Endothelial cell (in vitro differentiated cells): ENCODE results near the gene IL1RAPL1. TPM values are rescaled to one million over a fixed set of nuclear protein-coding genes. Genes with fewer than 3 reads are reported as not detected.

Source experiments
- DNase-seq: peaks from one replicate; pipeline ENCODE4 v3.0.0; 2021; ENCODE audit warnings: low spot score
- H3K27ac Mint-ChIP-seq: one replicate; pipeline ENCODE4 v1.8.0; 2021; ENCODE audit warnings: mixed read lengths, inconsistent platforms; ENCODE audit not compliant: unreplicated experiment
- H3K27me3 Mint-ChIP-seq: one replicate; pipeline ENCODE4 v1.8.0; 2021; ENCODE audit warnings: mild to moderate bottlenecking, moderate library complexity, mixed read lengths, inconsistent platforms; ENCODE audit not compliant: unreplicated experiment
- H3K36me3 Mint-ChIP-seq: one replicate; pipeline ENCODE4 v1.8.0; 2021; ENCODE audit warnings: mild to moderate bottlenecking, low read depth, mixed read lengths, inconsistent platforms; ENCODE audit not compliant: unreplicated experiment
- H3K4me1 Mint-ChIP-seq: one replicate; pipeline ENCODE4 v1.8.0; 2021; ENCODE audit warnings: mild to moderate bottlenecking, mixed read lengths, inconsistent platforms; ENCODE audit not compliant: unreplicated experiment
- H3K4me3 Mint-ChIP-seq: one replicate; pipeline ENCODE4 v1.8.0; 2021; ENCODE audit warnings: mild to moderate bottlenecking, mixed read lengths, inconsistent platforms; ENCODE audit not compliant: unreplicated experiment
- H3K9me3 Mint-ChIP-seq: one replicate; pipeline ENCODE4 v1.8.0; 2021; ENCODE audit warnings: mixed read lengths, inconsistent platforms; ENCODE audit not compliant: unreplicated experiment
- CTCF ChIP-seq: fragments of 200-600 bp; sonication (generic); IDR thresholded peaks from one replicate; pipeline ENCODE4 v1.5.0; 2021; ENCODE audit warnings: antibody characterized with exemption; ENCODE audit not compliant: unreplicated experiment
- total RNA-seq: library from RNA; stranded (reverse); fragmentation: NEBNext Ultra II Directional; extraction: Animal tissue kit (Norgen Biotek cat#: 25700); gene quantifications from one replicate; pipeline ENCODE4 v1.2.1, GENCODE V29; 2021; ENCODE audit not compliant: unreplicated experiment

IL1RAPL1 gene
- total RNA-seq, 1 donor from 2014 or later, result 0.18 TPM

GRCh38 chrX:28998609-28999135, 411.4 kb downstream of the IL1RAPL1 start:
- H3K36me3 Mint-ChIP-seq, result no peaks in the 10 kb centered on the region
- DNase-seq, result no peak
- no peaks in the 10 kb centered on the region for H3K27me3 Mint-ChIP-seq
- H3K27ac Mint-ChIP-seq, result no peak overlapping the region
- H3K4me1 Mint-ChIP-seq, result no peaks in the 10 kb centered on the region
- no peak overlapping the region for H3K4me3 Mint-ChIP-seq
- no peak for TF ChIP-seq CTCF
- no peaks in the 10 kb centered on the region for H3K9me3 Mint-ChIP-seq

GRCh38 chrX:29012867-29013266, 425.6 kb downstream of the IL1RAPL1 start:
- Mint-ChIP-seq H3K4me1 (no peaks in the 10 kb centered on the region), H3K27ac (no peak overlapping the region), H3K27me3 (no peaks in the 10 kb centered on the region), H3K9me3 (no peaks in the 10 kb centered on the region), H3K4me3 (no peak overlapping the region), H3K36me3 (no peaks in the 10 kb centered on the region)
- TF ChIP-seq CTCF, result no peak
- no peak for DNase-seq

GRCh38 chrX:29023207-29023606, 436.0 kb downstream of the IL1RAPL1 start:
- Mint-ChIP-seq H3K4me3 (no peak overlapping the region), H3K27ac (no peak overlapping the region), H3K4me1 (no peaks in the 10 kb centered on the region), H3K27me3 (no peaks in the 10 kb centered on the region), H3K36me3 (no peaks in the 10 kb centered on the region), H3K9me3 (no peaks in the 10 kb centered on the region)
- TF ChIP-seq CTCF, result no peak
- no peak for DNase-seq

- no peak for TF ChIP-seq CTCF
- Mint-ChIP-seq H3K27ac (no peak overlapping the region), H3K36me3 (no peaks in the 10 kb centered on the region), H3K4me1 (no peaks in the 10 kb centered on the region), H3K9me3 (no peaks in the 10 kb centered on the region), H3K4me3 (no peak overlapping the region), H3K27me3 (no peaks in the 10 kb centered on the region)
- DNase-seq, result no peak
Observed at GRCh38 chrX:29024871-29025270, 437.6 kb downstream of the IL1RAPL1 start.

- Mint-ChIP-seq H3K9me3 (no peaks in the 10 kb centered on the region), H3K4me3 (no peak overlapping the region), H3K27me3 (peaks cover 2% of the 10 kb centered on the region), H3K36me3 (no peaks in the 10 kb centered on the region), H3K4me1 (no peaks in the 10 kb centered on the region), H3K27ac (no peak overlapping the region)
- no peak for DNase-seq
- no peak for TF ChIP-seq CTCF
Observed at GRCh38 chrX:29039501-29039900, 452.3 kb downstream of the IL1RAPL1 start.
